HG03060 (cell line): ENCODE results near the gene CCND1.

Experiments
- ATAC-seq: cut with Tn5 transposase; IDR thresholded peaks from one replicate; pipeline ENCODE4 v1.9.1; 2021; ENCODE audit warnings: low read depth, moderate number of reproducible peaks; ENCODE audit not compliant: unreplicated experiment

The CCND1 gene

DNA sequence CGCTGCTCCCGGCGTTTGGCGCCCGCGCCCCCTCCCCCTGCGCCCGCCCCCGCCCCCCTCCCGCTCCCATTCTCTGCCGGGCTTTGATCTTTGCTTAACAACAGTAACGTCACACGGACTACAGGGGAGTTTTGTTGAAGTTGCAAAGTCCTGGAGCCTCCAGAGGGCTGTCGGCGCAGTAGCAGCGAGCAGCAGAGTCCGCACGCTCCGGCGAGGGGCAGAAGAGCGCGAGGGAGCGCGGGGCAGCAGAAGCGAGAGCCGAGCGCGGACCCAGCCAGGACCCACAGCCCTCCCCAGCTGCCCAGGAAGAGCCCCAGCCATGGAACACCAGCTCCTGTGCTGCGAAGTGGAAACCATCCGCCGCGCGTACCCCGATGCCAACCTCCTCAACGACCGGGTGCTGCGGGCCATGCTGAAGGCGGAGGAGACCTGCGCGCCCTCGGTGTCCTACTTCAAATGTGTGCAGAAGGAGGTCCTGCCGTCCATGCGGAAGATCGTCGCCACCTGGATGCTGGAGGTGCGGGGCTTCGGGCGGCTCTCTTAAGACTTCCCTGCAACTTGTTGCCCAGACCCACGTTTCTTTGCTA is at the start of gene CCND1:
Gene CCND1, plus strand, starts transcription at position 162 of the 587 bp plus-strand sequence. Its CDS starts 158 bp downstream, at position 320.
- ATAC-seq: no peak

GRCh38 chr11:69592986-69593650 is 47.8 kb upstream of the CCND1 start:
- no peak for ATAC-seq

- no peak for ATAC-seq
Observed at GRCh38 chr11:69593851-69594250, 47.1 kb upstream of the CCND1 start.

GRCh38 chr11:69594481-69594880 is 46.5 kb upstream of the CCND1 start:
- no peak for ATAC-seq

DNA sequence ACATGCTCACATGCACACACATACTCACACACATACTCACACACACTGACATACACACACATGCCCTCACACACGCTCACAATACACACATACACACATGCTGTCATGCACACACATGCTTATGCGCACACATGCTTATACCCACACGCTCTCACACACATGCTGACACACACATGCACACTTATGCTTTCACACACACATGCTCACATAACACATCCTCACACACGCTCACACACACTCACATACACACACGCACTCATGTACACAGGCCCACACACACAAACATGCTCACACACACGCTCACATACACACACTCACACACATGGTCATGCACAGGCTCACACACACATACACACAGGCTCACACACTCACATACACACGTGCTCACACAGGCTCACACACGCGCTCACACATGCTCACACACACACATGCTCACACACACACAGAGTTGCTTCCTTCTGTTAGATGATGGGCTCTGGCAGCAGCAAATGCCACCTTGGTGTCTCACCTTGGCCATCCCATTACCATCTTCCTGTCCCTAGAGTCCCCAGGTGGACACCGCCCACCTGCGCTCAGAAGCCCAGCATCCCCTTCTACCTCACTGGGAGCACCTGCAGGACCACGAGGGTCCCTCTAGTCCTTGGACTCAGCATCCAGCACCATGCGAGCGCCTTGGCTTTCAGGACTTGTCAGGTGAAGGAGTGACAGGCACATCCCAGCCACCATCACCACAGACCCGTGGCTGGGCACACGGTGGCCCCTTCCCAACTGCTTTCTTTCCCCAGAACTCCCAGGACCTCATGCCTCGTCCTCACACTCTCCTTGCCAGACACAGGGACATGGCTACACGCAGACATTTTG is 44.9 kb upstream of the CCND1 start:
- ATAC-seq: no peak

DNA sequence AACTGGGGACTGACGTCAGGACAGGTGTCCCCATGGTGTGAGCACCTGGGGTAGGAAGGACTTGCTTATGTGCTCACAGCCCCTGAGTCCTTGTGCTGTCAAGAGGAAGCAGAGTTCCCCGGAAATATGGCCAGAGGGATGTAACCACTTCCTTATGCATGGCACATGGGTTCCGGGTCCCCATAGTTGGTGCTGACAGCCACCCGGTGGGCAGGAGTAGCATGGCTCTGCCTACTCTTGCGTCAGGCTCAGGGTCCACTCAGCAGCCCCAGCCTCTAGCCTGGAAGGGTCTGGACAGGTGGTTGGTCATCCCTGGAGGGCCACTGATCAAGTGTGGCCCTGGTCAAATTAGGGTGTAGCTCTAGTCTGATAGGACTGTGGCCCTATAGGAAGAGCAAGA is 42.8 kb upstream of the CCND1 start:
- no peak for ATAC-seq

DNA sequence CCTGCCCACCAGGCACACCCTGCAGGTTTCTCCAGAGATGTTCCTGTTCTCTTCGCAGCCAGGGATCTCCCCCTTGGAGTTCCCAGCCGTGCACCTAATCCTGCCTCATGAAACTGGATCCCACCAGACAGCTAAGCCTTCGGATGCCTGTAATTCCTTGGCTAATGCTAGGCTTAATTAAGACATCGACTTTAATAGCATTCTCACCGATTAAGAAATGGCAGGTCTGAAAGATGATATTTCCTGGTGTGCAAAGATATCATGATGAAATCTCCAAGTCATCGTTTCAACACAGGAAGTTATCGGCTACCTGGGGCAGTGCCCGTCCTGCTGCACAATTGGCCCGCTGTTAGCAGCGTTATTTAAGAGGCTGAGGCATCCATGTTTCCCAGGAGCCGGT is 41.5 kb upstream of the CCND1 start:
- no peak for ATAC-seq

DNA sequence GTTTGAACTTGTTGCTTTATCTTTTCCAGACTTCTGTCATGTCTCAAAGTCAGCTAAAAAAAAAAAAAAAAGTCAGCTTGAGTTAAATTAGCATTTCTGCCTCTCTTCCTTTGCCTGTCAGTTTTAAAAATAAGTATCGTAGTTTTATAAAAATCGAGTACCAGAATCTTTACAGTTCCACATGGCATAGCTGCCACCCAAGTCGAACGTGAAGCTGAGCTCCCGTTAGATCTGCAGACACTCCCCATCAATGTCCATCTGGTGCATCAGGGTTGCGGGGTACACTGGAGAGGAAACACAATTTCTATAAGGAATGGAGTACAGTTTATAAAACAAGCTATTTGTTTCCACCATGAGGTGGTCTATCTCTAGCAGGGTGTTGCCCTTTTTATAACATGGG is 41.0 kb upstream of the CCND1 start:
- ATAC-seq: no peak

GRCh38 chr11:69601011-69601975 is 39.7 kb upstream of the CCND1 start:
- ATAC-seq: no peak

DNA sequence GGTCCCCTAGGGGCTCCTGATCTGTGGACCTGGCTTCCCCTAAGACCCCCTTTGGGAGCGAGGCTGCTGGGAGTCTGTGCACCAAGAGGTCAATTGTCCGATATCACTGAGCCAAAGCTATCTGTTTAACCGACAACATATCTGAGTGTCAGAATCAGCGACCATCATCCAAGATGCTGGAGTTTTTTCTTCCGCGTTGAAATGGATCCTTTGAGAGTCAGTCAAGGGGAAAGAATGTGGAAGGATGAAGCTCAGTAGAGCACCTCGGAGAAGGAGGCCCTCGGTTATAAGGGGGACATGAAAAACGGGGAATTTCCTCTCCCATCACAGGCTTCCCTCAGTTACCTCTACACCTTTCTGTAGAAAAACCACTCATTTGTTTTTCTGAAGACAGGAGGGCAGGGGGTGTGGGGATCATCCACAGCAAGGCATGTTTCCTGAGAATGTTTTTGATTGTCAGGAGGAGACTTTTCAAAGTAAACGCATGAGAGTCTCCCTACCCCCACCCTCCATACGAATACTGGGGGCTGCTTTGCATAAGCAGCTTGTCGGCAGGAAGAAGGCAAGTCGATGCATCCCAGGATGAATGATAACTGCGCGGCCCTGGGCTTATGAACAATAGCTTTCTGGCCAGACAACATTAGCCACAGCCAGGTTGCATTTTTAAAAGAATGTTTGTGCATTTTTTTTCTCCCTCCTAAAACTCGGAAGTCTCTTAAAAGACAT is 37.7 kb upstream of the CCND1 start:
- ATAC-seq: no peak

GRCh38 chr11:69604055-69604454 is 36.9 kb upstream of the CCND1 start:
- no peak for ATAC-seq

- ATAC-seq: no peak
Observed at GRCh38 chr11:69605737-69606526, 35.0 kb upstream of the CCND1 start.

DNA sequence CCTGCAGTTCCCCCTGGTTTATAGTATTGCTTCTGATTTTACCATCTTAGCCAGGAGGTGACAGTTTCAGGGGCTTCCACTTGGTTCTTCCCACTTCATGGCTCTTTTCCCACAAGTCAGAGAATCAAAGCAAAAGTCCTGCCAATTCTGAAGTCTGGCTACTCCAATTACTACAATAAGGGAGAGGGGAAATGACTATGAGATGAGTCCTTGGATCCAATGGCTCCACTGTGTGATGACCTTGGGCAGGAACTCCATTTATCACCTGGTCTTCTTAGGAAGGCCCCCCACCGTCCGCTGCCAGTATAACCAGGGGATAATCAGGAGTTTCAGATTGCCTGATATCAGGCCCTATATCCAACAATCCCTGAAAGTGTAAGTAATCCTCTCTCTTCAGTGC is 31.6 kb upstream of the CCND1 start:
- no peak for ATAC-seq

DNA sequence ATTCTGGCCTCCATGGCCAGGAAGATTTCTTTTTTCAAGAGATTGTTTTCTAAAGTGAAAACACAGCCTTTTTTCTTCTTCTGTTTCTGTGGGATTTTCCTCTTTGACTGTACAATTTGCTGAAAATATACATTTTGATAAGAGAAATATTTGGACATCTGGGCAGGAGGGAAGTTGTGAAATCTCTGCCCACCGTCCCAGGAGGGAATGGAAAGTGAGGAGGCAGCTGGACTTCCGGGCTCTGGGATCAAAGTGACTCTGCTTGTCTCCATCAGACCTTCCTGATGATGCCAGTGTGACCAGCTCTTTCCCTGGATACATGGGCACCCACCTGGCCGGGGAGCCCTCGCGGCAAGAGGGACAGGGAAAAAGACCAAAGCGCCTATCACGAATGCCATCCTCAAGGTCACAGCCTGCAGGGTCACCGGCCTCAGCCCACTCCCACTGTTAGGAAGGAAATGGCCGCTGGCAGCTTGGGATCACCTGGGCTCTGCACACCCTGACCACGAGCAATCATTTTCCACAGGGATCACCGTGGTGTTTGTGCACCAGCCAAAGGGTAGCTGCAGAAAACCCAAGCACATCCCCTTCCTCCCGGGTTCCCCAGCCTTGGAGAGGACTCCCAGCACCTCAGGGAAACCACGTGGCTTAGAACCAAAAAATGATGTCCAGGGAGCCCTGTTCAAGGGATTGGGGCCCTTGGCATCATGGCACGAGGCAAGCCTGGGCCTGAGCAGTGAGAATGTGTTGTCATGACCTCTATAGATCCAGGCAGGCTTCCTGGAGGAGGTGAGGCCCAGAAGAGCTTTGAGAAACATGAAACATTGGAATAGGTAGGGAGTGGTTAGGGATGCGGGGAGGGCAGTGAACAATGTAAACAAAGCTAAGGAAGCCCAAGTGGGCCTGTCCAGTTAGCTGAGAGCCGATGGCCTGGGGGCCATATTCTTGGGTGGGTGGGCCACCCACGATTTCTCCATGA is 29.1 kb upstream of the CCND1 start:
- ATAC-seq: no peak

DNA sequence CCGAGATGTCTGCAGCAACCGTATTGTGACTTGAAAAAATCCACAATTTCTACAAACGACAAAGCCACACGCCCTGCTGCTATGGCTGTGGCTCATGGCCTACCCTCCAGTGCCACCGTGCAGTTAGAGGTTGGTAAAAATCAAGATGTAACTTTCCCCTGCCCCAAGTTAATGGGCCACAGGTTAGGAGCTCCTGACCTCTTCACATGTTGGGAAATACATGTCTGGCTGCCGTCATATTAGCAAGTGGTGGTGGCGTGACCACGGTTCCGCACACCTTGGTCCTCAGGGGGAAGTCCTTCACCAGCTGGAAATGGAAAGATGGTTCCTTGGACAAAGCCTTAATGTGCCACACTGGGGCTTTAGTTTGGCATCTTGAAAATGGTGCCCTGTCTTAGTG is 27.4 kb upstream of the CCND1 start:
- no peak for ATAC-seq

DNA sequence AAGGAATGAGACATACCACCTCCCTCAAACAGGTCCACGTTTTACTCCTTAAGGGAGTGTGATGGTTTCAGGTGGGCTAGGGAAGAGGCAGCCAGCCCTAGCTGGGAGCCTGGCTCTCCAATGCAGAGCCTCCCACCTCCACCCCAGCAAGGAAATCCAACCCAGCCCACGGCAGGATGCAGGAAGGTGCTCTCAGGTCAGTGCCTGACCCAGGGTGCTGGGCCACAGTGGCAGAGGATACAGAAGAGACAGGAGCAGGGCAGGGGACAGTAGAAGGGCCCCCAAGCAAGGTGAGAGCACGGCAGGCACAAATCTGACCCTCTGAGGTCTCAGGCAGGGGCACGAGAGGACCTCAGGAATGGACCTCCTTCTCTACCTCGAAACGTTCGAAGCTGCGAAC is 26.9 kb upstream of the CCND1 start:
- no peak for ATAC-seq

DNA sequence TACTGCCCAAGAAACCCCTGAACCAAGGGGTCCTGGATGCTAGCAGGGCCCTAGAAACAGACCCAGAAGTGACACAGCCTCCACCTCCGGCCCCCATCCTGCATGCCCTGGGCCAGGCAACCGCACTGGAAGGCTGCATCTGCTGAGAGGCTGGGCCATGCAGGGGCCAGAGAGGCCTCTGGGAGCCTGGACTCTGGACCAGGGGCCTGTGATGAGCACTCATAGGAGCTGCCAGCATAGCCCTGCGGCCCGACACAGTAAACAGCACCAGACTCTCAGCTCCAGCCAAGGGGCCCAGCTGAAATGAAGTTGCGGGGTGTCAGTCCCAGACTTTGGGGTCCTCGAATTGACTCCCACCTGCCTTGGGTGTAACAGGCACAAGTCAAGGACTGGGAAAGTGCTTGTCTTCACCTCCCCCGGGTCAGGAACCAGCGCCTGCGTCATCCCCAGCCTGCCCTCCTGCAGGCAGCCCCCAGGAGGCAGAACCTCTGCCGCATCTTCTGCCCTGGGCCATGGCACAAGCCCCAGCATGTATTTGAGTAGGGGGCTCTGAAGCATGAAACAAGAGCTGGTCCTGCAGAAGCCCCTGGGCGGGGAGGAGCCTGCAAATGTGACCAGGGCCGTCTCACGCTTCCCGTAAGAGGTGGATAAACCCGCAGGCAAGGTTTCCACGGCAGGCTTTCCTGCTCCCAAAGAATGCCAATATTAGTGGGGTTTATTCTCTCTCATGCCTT is 25.2 kb upstream of the CCND1 start:
- no peak for ATAC-seq
